Osteocyte (in vitro differentiated cells): ENCODE measurements around the gene ADPRH. TPM values are rescaled to one million over a fixed set of nuclear protein-coding genes. Genes with fewer than 3 reads are reported as not detected.
A peak's percentile ranks its signal among the peaks of the same experiment; 100 is the strongest.

Source experiments
- DNase-seq: peaks from one replicate; pipeline ENCODE4 v3.0.0; 2021; ENCODE audit warnings: mixed read lengths; ENCODE audit not compliant: unreplicated experiment; ENCODE audit errors: extremely low spot score
- H3K27ac Mint-ChIP-seq: one replicate; pipeline ENCODE4 v1.8.0; 2021; ENCODE audit warnings: mild to moderate bottlenecking, mixed read lengths; ENCODE audit not compliant: unreplicated experiment
- H3K27me3 Mint-ChIP-seq: one replicate; pipeline ENCODE4 v1.8.0; 2021; ENCODE audit warnings: mixed read lengths; ENCODE audit not compliant: unreplicated experiment
- H3K36me3 Mint-ChIP-seq: one replicate; pipeline ENCODE4 v1.8.0; 2021; ENCODE audit warnings: mixed read lengths; ENCODE audit not compliant: unreplicated experiment
- H3K4me1 Mint-ChIP-seq: one replicate; pipeline ENCODE4 v1.8.0; 2021; ENCODE audit warnings: mixed read lengths; ENCODE audit not compliant: unreplicated experiment
- H3K4me3 Mint-ChIP-seq: one replicate; pipeline ENCODE4 v1.8.0; 2021; ENCODE audit warnings: mild to moderate bottlenecking, moderate library complexity, mixed read lengths; ENCODE audit not compliant: unreplicated experiment
- H3K9me3 Mint-ChIP-seq: one replicate; pipeline ENCODE4 v1.8.0; 2021; ENCODE audit warnings: mixed read lengths; ENCODE audit not compliant: unreplicated experiment
- CTCF ChIP-seq: fragments of 200-600 bp; sonication (generic); IDR thresholded peaks from 2 replicates; pipeline ENCODE4 v1.5.0; 2021; ENCODE audit warnings: antibody characterized with exemption, mild to moderate bottlenecking, moderate library complexity
- total RNA-seq: library from RNA; stranded (reverse); gene quantifications from 2 replicates; pipeline ENCODE4 v1.2.1, GENCODE V29; 2021

ADPRH gene
- total RNA-seq, 1 donor from 2014 or later, result 1.9 TPM

- peak overlapping the region; percentile 83 for H3K27ac Mint-ChIP-seq
- no peak for DNase-seq
- TF ChIP-seq CTCF, result no peak
- peaks cover 8% of the 10 kb centered on the region for H3K4me1 Mint-ChIP-seq
- no peaks in the 10 kb centered on the region for H3K9me3 Mint-ChIP-seq
- H3K36me3 Mint-ChIP-seq, result no peaks in the 10 kb centered on the region
- peak overlapping the region; percentile 85 for H3K4me3 Mint-ChIP-seq
- no peaks in the 10 kb centered on the region for H3K27me3 Mint-ChIP-seq
These were observed 922 bp downstream of the ADPRH start for GRCh38 chr3:119580067-119580760.

GRCh38 chr3:119582178-119582577, 2.9 kb downstream of the ADPRH start:
- Mint-ChIP-seq H3K36me3 (no peaks in the 10 kb centered on the region), H3K9me3 (no peaks in the 10 kb centered on the region), H3K27ac (no peak overlapping the region), H3K4me1 (peaks cover 8% of the 10 kb centered on the region), H3K27me3 (no peaks in the 10 kb centered on the region), H3K4me3 (no peak overlapping the region)
- DNase-seq, result no peak
- no peak for TF ChIP-seq CTCF

GRCh38 chr3:119585208-119585607, 5.9 kb downstream of the ADPRH start:
- Mint-ChIP-seq H3K4me1 (no peaks in the 10 kb centered on the region), H3K4me3 (no peak overlapping the region), H3K36me3 (no peaks in the 10 kb centered on the region), H3K27me3 (peaks cover 2% of the 10 kb centered on the region), H3K27ac (no peak overlapping the region), H3K9me3 (no peaks in the 10 kb centered on the region)
- TF ChIP-seq CTCF, result no peak
- no peak for DNase-seq

- no peaks in the 10 kb centered on the region for H3K4me1 Mint-ChIP-seq
- H3K27ac Mint-ChIP-seq, result no peak overlapping the region
- TF ChIP-seq CTCF, result no peak
- no peak for DNase-seq
- H3K27me3 Mint-ChIP-seq, result peaks cover 2% of the 10 kb centered on the region
- H3K36me3 Mint-ChIP-seq, result no peaks in the 10 kb centered on the region
- no peaks in the 10 kb centered on the region for H3K9me3 Mint-ChIP-seq
- H3K4me3 Mint-ChIP-seq, result no peak overlapping the region
These were observed 6.7 kb downstream of the ADPRH start for GRCh38 chr3:119585856-119586570.

GRCh38 chr3:119586733-119587172, 7.5 kb downstream of the ADPRH start:
- peaks cover 2% of the 10 kb centered on the region for H3K27me3 Mint-ChIP-seq
- no peak for TF ChIP-seq CTCF
- no peaks in the 10 kb centered on the region for H3K4me1 Mint-ChIP-seq
- no peaks in the 10 kb centered on the region for H3K9me3 Mint-ChIP-seq
- H3K27ac Mint-ChIP-seq, result no peak overlapping the region
- DNase-seq, result no peak
- no peaks in the 10 kb centered on the region for H3K36me3 Mint-ChIP-seq
- H3K4me3 Mint-ChIP-seq, result no peak overlapping the region
